ENCODE measurements around the gene IGFBP2. TPM values are rescaled to one million over a fixed set of nuclear protein-coding genes. Genes with fewer than 3 reads are reported as not detected.
A peak's percentile ranks its signal among the peaks of the same experiment; 100 is the strongest.

The IGFBP2 gene
- total and polyA plus RNA-seq, 2 of the 8 experiments (the other 6 are each of a cell fraction or from before 2014, with no cell fraction given), result 326 to 782 TPM

DNA sequence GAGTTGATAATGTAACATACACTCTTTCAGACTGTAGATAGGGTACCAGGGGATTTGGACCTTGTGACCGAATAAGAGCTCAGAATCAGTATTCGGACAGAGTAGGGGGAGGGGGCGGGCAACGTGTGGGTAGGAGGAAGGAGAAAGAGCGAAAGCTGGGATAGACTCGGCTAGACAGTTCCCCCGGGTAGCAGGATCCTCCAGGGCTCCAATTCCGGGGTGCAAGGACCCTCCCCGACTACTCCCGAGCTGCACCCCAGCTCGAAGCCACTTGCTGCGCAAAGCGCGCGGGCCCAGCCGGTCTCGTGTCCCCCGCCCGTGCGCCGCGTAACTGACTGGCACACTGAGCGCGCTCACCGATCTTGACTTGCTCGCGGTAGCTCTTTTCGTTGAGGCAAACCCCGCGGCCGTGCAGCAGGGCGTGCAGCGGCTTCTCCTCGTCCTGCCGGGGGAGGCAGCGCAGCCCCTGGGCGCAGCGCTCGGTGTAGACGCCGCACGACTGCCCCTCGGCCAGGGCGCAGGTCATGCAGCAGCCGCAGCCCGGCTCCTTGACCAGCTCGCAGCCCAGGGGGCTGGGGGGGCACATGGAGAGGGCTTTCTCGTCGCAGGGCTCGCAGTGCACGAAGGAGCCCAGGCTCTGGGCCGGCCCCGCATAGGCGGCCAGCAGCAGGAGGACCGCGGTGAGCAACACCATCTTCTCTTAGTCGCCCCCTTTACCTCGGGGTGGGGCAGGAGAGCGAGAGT lies 61.0 kb downstream of the IGFBP2 start:
- peak overlapping the region; percentile 52 to 71 (median 69) for H3K4me3 ChIP-seq (ENCODE audit: extremely low read depth in 1 of 4, insufficient read depth in 2 of 4, low read depth in 3 of 4, low read length in 4 of 4)
- TF ChIP-seq SIN3A (conservative IDR thresholded peaks at IDR 0.05 in 1 of 2, IDR thresholded peaks at IDR 0.05 in 1 of 2; ENCODE audit: low read depth in 1 of 2, low read length in 2 of 2), result 0 out of 4 replicates have a peak, but pooled peaks of 1 of the 2 experiments have one; percentile 18
- TF ChIP-seq CTBP2 (IDR thresholded peaks at IDR 0.05; ENCODE audit: borderline replicate concordance, insufficient read depth, insufficient read length, low read length), result no peak
- TF ChIP-seq, protein P1, sequence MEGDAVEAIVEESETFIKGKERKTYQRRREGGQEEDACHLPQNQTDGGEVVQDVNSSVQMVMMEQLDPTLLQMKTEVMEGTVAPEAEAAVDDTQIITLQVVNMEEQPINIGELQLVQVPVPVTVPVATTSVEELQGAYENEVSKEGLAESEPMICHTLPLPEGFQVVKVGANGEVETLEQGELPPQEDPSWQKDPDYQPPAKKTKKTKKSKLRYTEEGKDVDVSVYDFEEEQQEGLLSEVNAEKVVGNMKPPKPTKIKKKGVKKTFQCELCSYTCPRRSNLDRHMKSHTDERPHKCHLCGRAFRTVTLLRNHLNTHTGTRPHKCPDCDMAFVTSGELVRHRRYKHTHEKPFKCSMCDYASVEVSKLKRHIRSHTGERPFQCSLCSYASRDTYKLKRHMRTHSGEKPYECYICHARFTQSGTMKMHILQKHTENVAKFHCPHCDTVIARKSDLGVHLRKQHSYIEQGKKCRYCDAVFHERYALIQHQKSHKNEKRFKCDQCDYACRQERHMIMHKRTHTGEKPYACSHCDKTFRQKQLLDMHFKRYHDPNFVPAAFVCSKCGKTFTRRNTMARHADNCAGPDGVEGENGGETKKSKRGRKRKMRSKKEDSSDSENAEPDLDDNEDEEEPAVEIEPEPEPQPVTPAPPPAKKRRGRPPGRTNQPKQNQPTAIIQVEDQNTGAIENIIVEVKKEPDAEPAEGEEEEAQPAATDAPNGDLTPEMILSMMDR (IDR thresholded peaks at IDR 0.05; ENCODE audit: control extremely low read depth in 1 of 3, insufficient read depth in 1 of 3, low read depth in 1 of 3, low read length in 3 of 3), result peak in 1 of 3 experiments; percentile 2; a peak in 1 of 4 replicates
- TF ChIP-seq, protein P2, sequence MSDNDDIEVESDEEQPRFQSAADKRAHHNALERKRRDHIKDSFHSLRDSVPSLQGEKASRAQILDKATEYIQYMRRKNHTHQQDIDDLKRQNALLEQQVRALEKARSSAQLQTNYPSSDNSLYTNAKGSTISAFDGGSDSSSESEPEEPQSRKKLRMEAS (IDR thresholded peaks at IDR 0.05), result peak; percentile 75
- no peak for TF ChIP-seq CEBPB (IDR thresholded peaks at IDR 0.05; ENCODE audit: low read depth, low read length)
- peak; percentile 86 for TF ChIP-seq KDM4A (IDR thresholded peaks at IDR 0.05; ENCODE audit: low read depth, low read length, severe bottlenecking)
- TF ChIP-seq HDAC2 (IDR thresholded peaks at IDR 0.05; ENCODE audit: borderline replicate concordance in 1 of 2, low read depth in 2 of 2, low read length in 2 of 2), result peak in 1 of 2 experiments; percentile 84; a peak in 2 of 4 replicates

More for the DNA sequence above, 61.0 kb downstream of the IGFBP2 start:
- Histone ChIP-seq H2BK5ac (ENCODE audit: low read depth, low read length) (no peak overlapping the region), H3K36me3 (ENCODE audit: control insufficient read depth in 2 of 4, insufficient read depth in 4 of 4, low read length in 3 of 4) (no peaks in the 10 kb centered on the region), H3K4me1 (replicated peaks in 1 of 4; ENCODE audit: control insufficient read depth in 3 of 4, insufficient read depth in 4 of 4, low read length in 3 of 4) (peaks cover 9 to 20% (median 13%) of the 10 kb centered on the region in 4 experiments), H3K14ac (ENCODE audit: insufficient read length) (no peak overlapping the region), H2AK5ac (ENCODE audit: low read depth, low read length) (no peak overlapping the region), H3K4me2 (ENCODE audit: insufficient read depth in 1 of 2, low read depth in 2 of 2, low read length in 2 of 2) (peak overlapping the region; percentile 94 to 97), H3K18ac (ENCODE audit: extremely low read depth, low read length) (peak overlapping the region; percentile 43; the same call in 1 of the 2 replicates), H3K9me3 (ENCODE audit: insufficient read depth in 2 of 2, low read depth in 1 of 2, low read length in 1 of 2) (no peaks in the 10 kb centered on the region), H3K27ac (ENCODE audit: low read depth, low read length) (no peak overlapping the region), H4K8ac (ENCODE audit: extremely low read depth, insufficient read depth, low read length) (peak overlapping the region; percentile 73), H2BK120ac (replicated peaks; ENCODE audit: low read depth, low read length) (no peak overlapping the region), H4K91ac (replicated peaks; ENCODE audit: insufficient read length, low read length) (no peak overlapping the region), H3K4ac (replicated peaks; ENCODE audit: insufficient read length, low read depth, low read length) (no peak overlapping the region), H3K56ac (replicated peaks; ENCODE audit: insufficient read length, low read depth, low read length) (no peak overlapping the region), H3K23ac (ENCODE audit: insufficient read length) (no peak overlapping the region), H3K79me2 (ENCODE audit: control insufficient read depth in 1 of 2, insufficient read depth in 2 of 2, low read length in 2 of 2) (no peaks in the 10 kb centered on the region), H2BK20ac (ENCODE audit: low read length) (no peak overlapping the region), H4K5ac (ENCODE audit: insufficient read length, low read depth, low read length) (peak overlapping the region; percentile 10), H2BK12ac (ENCODE audit: low read depth, low read length) (no peak overlapping the region), H3K79me1 (ENCODE audit: low read depth, low read length) (no peaks in the 10 kb centered on the region), H4K20me1 (replicated peaks in 1 of 2; ENCODE audit: control insufficient read depth in 1 of 2, insufficient read depth in 2 of 2, low read length in 2 of 2) (no peaks in the 10 kb centered on the region), H3K27me3 (replicated peaks in 1 of 4; ENCODE audit: control insufficient read depth in 3 of 4, extremely low read depth in 1 of 4, insufficient read depth in 3 of 4, low read length in 3 of 4) (peaks cover 0 to 22% (median 19%) of the 10 kb centered on the region in 4 experiments; a peak in 5 of 7 replicates), H3K23me2 (ENCODE audit: low read depth, low read length) (peaks cover 28% of the 10 kb centered on the region), H2BK15ac (ENCODE audit: low read length) (no peak overlapping the region), H2AFZ (ENCODE audit: low read length) (peak overlapping the region; percentile 36; the same call in 1 of the 2 replicates), H3K9ac (replicated peaks in 1 of 4; ENCODE audit: extremely low read depth in 1 of 4, low read depth in 3 of 4, low read length in 3 of 4) (peak overlapping the region in 2 of 4 experiments; percentile 30 to 32; a peak in 4 of 7 replicates)
- no peak for FAIRE-seq
- ChIA-PET CTCF (ENCODE audit: partially characterized antibody) (interaction anchor here (0.6 to 5.4 kb wide), 16 partner anchors 12 to 816 kb away, joined by 3 to 32 read pairs (median 4); no protein-coding TSS in a partner anchor), POLR2A (ENCODE audit: partially characterized antibody) (interaction anchor here (0.6 to 1.5 kb wide), 9 partner anchors 10 to 1024 kb away, joined by 3 to 7 read pairs (median 4); no protein-coding TSS in a partner anchor)
- peak in 1 of 2 experiments; percentile 80 for DNase-seq (ENCODE audit: low read depth in 1 of 2, low spot score in 2 of 2)
- WGBS, 2 experiments (ENCODE audit: extremely low coverage in 1 of 2, insufficient coverage in 1 of 2, insufficient read length in 1 of 2, insufficient replicate concordance in 2 of 2, low coverage in 1 of 2, low lambda C conversion rate in 2 of 2, missing lambda C conversion rate in 1 of 2), result 1% methylated on average over 54 of the region's 59 CpGs; no CpG with 5 or more reads in 1 of the 2 experiments

Measured in H1 (cell line).